ENCODE data around the gene C4orf17. TPM values are rescaled to one million over a fixed set of nuclear protein-coding genes. Genes with fewer than 3 reads are reported as not detected.

Gene C4orf17
- polyA plus RNA-seq (2011; rRNA removed) (not detected in 2 replicates), polyA minus RNA-seq (2011; rRNA and poly(A)+ RNA removed) (not detected in 2 replicates)

DNA sequence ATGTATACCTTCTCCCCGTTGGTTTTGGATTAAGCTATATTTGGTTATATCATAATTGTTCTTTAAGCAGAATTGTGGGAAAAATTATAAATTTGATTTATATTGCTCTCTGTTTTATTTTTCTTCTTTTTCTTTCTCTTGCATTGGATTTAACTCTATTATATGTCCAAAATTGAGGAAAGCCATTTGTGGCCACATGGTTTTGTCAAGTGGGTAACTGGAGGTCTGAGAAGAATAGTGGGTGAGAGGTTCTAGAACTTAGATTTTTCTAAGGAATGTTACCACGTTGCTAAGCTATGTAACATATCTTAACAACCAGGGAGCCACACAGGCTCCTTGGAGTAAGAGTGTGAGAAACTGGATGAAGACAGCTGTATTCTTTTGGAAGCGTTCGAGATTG, at the start of gene C4orf17:
TSS of gene C4orf17 (plus strand) at position 301 of the 400 bp plus-strand sequence. CDS start 2,061 bp downstream, outside the sequence.
- no peak for DNase-seq (ENCODE audit: low read depth, low spot score)
- ChIA-PET POLR2A (no interaction called here), CTCF (interaction anchor here (1.2 kb wide), 1 partner anchor 48 kb away, joined by 3 read pairs; no protein-coding TSS in a partner anchor)
- Histone ChIP-seq H3K4me3 (ENCODE audit: low read depth, low read length) (no peak within 1 kb of the TSS), H3K27me3 (ENCODE audit: control insufficient read depth, insufficient read depth, low read length) (peaks cover 2% of the 10 kb centered on the region), H3K9me3 (ENCODE audit: control insufficient read depth, insufficient read depth, low read length) (no peaks in the 10 kb centered on the region), H3K27ac (ENCODE audit: low read depth, low read length) (no peak within 1 kb of the TSS)
- TF ChIP-seq, protein P1, sequence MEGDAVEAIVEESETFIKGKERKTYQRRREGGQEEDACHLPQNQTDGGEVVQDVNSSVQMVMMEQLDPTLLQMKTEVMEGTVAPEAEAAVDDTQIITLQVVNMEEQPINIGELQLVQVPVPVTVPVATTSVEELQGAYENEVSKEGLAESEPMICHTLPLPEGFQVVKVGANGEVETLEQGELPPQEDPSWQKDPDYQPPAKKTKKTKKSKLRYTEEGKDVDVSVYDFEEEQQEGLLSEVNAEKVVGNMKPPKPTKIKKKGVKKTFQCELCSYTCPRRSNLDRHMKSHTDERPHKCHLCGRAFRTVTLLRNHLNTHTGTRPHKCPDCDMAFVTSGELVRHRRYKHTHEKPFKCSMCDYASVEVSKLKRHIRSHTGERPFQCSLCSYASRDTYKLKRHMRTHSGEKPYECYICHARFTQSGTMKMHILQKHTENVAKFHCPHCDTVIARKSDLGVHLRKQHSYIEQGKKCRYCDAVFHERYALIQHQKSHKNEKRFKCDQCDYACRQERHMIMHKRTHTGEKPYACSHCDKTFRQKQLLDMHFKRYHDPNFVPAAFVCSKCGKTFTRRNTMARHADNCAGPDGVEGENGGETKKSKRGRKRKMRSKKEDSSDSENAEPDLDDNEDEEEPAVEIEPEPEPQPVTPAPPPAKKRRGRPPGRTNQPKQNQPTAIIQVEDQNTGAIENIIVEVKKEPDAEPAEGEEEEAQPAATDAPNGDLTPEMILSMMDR (IDR thresholded peaks at IDR 0.05; ENCODE audit: low read depth, low read length): no peak

DNA sequence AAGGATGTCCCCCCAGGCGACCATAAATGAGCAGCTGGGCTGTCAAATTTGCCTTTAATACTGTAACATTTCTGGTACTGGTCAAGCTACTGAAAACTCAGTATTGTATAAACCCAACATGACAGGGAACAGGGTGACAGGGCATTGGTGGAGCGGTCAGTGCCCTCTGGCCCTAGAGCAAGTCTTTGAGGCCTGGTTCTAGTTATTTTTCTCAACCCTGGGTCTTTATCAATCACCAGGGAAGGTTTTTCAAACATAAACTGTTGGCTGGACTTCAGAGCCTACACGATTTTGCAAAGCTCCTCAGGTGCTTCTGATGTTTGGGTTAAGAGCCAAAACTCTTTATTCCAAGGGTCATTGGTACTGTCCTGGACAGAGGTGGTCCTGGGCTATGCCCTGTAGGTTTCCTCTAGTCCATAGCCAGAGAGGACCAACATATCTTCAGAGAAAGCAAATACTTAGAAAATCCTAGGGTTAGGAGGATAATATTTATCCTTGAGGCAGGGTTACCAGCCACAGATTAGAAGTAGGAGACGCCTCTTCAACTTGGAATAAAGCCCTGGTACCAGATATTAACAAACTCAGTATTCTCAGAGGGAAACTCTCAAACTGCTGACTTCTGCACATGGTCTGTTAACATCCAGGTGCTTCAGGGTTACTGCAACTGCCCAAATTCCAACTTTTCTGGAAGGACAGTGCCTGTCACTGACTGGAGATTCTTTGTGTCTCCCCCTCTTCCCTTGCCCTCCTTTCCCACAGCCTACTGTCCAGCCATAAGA, 49.0 kb upstream of the C4orf17 start:
- Histone ChIP-seq H3K27me3 (ENCODE audit: control insufficient read depth, insufficient read depth, low read length) (peaks cover 2% of the 10 kb centered on the region), H3K9me3 (ENCODE audit: control insufficient read depth, insufficient read depth, low read length) (no peaks in the 10 kb centered on the region), H3K4me3 (ENCODE audit: low read depth, low read length) (no peak overlapping the region), H3K27ac (ENCODE audit: low read depth, low read length) (no peak overlapping the region)
- TF ChIP-seq, protein P1 (IDR thresholded peaks at IDR 0.05; ENCODE audit: low read depth, low read length): no peak
- DNase-seq (ENCODE audit: low read depth, low spot score): no peak
- CTCF ChIA-PET: interaction anchor here (0.6 to 5.6 kb wide), 31 partner anchors 9 to 994 kb away, joined by 3 to 54 read pairs (median 4); partner anchors contain the start of genes C4orf17 and METAP1
- POLR2A ChIA-PET: no interaction called here

DNA sequence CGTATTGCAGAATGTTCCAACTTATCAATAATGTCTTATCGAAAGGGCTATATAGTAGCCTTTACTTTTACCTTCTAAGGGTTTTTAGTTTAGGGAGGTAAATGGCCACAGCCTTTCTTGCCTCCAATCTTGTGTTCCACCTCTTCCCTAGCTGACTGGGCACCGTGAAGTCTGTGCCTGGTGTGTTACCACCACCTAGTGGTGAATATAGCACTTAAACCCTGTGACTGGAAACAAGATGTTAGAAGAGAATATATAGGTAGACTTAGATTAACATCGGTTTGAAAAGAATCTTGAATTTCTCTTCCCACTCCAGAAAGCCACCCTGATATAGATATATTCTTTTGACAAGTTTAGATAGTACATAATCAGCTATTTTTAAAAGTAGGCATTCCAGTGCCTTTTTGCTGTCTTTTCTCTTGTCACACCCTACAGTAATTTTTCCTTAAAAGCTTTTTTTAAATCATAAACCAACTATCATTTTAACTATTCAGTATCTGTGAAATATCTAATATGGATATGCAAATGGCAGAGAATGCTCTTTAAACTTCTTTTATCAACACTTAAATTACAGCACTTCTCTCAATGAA, 47.9 kb upstream of the C4orf17 start:
- peak; percentile 39 for DNase-seq (ENCODE audit: low read depth, low spot score)
- no peak overlapping the region for H3K27ac ChIP-seq (ENCODE audit: low read depth, low read length)
- peaks cover 2% of the 10 kb centered on the region for H3K27me3 ChIP-seq (ENCODE audit: control insufficient read depth, insufficient read depth, low read length)
- ChIA-PET CTCF (interaction anchor here (0.6 to 5.6 kb wide), 52 partner anchors 10 to 1351 kb away, joined by 3 to 54 read pairs (median 4); partner anchors contain the start of genes C4orf17, METAP1 and STPG2), POLR2A (no interaction called here)
- no peaks in the 10 kb centered on the region for H3K9me3 ChIP-seq (ENCODE audit: control insufficient read depth, insufficient read depth, low read length)
- TF ChIP-seq, protein P1 (IDR thresholded peaks at IDR 0.05; ENCODE audit: low read depth, low read length): peak; percentile 88
- no peak overlapping the region for H3K4me3 ChIP-seq (ENCODE audit: low read depth, low read length)

DNA sequence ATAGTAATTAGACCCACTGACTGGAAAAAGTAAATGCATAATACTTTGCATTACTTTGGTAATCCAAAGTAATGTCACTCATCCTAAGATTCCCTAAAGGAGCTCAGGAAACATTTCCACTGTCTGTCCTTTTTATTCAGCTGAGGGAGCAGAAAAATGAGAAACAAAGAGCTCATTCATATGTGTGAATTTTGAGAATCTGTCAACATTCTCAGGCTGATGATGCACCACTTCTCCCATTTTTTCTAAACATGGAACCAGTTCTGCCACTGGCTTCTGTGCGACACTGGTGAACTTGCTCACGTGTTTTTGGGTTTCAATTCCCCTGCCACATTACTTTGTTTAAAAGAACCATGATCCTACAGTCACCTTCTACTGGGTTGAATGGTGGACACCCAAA, 47.3 kb upstream of the C4orf17 start:
- Histone ChIP-seq H3K27ac (ENCODE audit: low read depth, low read length) (no peak overlapping the region), H3K4me3 (ENCODE audit: low read depth, low read length) (no peak overlapping the region), H3K27me3 (ENCODE audit: control insufficient read depth, insufficient read depth, low read length) (peaks cover 2% of the 10 kb centered on the region), H3K9me3 (ENCODE audit: control insufficient read depth, insufficient read depth, low read length) (no peaks in the 10 kb centered on the region)
- CTCF ChIA-PET: interaction anchor here (0.6 to 5.6 kb wide), 44 partner anchors 10 to 1351 kb away, joined by 3 to 54 read pairs (median 4); partner anchors contain the start of genes C4orf17, METAP1 and STPG2
- TF ChIP-seq, protein P1 (IDR thresholded peaks at IDR 0.05; ENCODE audit: low read depth, low read length): no peak
- DNase-seq (ENCODE audit: low read depth, low spot score): no peak
- POLR2A ChIA-PET: no interaction called here

DNA sequence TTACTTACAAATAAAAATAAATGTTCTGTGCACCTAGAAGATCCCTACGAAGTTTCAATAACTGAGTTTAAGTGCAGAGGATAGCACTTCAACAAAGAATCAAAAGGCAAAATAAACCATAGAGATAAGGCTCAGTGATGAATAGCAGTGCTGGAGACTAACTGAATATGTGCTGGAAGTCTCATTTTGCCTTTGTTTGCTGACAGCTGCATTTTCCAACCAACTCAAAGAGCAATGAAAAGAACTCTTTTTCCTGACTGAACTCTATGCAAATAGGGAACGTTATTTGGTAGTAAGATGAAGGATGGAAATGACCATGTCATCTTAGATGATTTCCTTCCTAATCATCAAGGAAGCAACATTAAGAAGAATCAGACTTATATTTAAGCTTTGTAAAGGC, 42.9 kb upstream of the C4orf17 start:
- no peak for DNase-seq (ENCODE audit: low read depth, low spot score)
- ChIA-PET CTCF (no interaction called here), POLR2A (no interaction called here)
- no peaks in the 10 kb centered on the region for H3K9me3 ChIP-seq (ENCODE audit: control insufficient read depth, insufficient read depth, low read length)
- TF ChIP-seq, protein P1 (IDR thresholded peaks at IDR 0.05; ENCODE audit: low read depth, low read length): no peak
- H3K4me3 ChIP-seq (ENCODE audit: low read depth, low read length): no peak overlapping the region
- no peaks in the 10 kb centered on the region for H3K27me3 ChIP-seq (ENCODE audit: control insufficient read depth, insufficient read depth, low read length)
- no peak overlapping the region for H3K27ac ChIP-seq (ENCODE audit: low read depth, low read length)
